Smooth muscle cell (in vitro differentiated cells): ENCODE measurements around the gene RRBP1. TPM values are rescaled to one million over a fixed set of nuclear protein-coding genes. Genes with fewer than 3 reads are reported as not detected.

ENCODE experiments used
- DNase-seq: peaks from one replicate; lab custom pipeline; 2025; ENCODE audit not compliant: unreplicated experiment; lab: John Stamatoyannopoulos, UW
- H2AFZ ChIP-seq: fragments of 200-600 bp; sonication (generic); 2 replicates; pipeline ENCODE4 v1.6.0; 2016; ENCODE audit warnings: antibody characterized with exemption, low read depth, mild to moderate bottlenecking
- H3F3A ChIP-seq: fragments of 200-600 bp; sonication (generic); 2 replicates; pipeline ENCODE4 v1.6.0; 2017; ENCODE audit warnings: antibody characterized with exemption, low read depth
- H3K27ac ChIP-seq: fragments of 200-600 bp; sonication (generic); 2 replicates; pipeline ENCODE4 v1.5.1; 2016; ENCODE audit warnings: low read depth, mild to moderate bottlenecking
- H3K27me3 ChIP-seq: fragments of 200-600 bp; sonication (generic); 2 replicates; pipeline ENCODE4 v1.6.1; 2016; ENCODE audit warnings: low read depth, mild to moderate bottlenecking
- H3K36me3 ChIP-seq: fragments of 200-600 bp; sonication (generic); 2 replicates; pipeline ENCODE4 v1.5.1; 2016; ENCODE audit warnings: low read depth
- H3K4me1 ChIP-seq: fragments of 200-600 bp; sonication (generic); 2 replicates; pipeline ENCODE4 v1.5.1; 2016; ENCODE audit warnings: low read depth
- H3K4me2 ChIP-seq: fragments of 200-600 bp; sonication (generic); 2 replicates; pipeline ENCODE4 v1.6.0; 2016; ENCODE audit warnings: mild to moderate bottlenecking
- H3K4me3 ChIP-seq: fragments of 200-600 bp; sonication (generic); 2 replicates; pipeline ENCODE4 v1.5.1; 2016; ENCODE audit warnings: mild to moderate bottlenecking
- H3K79me2 ChIP-seq: fragments of 200-600 bp; sonication (generic); 2 replicates; pipeline ENCODE4 v1.6.0; 2016; ENCODE audit warnings: low read depth, mild to moderate bottlenecking
- H3K9ac ChIP-seq: fragments of 200-600 bp; sonication (generic); 2 replicates; pipeline ENCODE4 v1.6.0; 2016; ENCODE audit warnings: low read depth
- H3K9me3 ChIP-seq: fragments of 200-600 bp; sonication (generic); replicated peaks from 2 replicates; pipeline ENCODE4 v1.5.1; 2016; ENCODE audit warnings: low read depth
- H4K20me1 ChIP-seq: fragments of 200-600 bp; sonication (generic); 2 replicates; pipeline ENCODE4 v1.6.0; 2016; ENCODE audit warnings: low read depth
- WGBS: methylation state at CpG from one replicate; pipeline ENCODE4 v1.1.7; 2016; ENCODE audit warnings: low lambda C conversion rate; 5-methylcytosine and 5-hydroxymethylcytosine counted together
- polyA plus RNA-seq: library from polyadenylated mRNA; unstranded; fragments of >200 nt; fragmentation: Nextera tagmentation; extraction: Ambion mirVana; gene quantifications from 2 replicates; pipeline ENCODE4 v1.2.1, GENCODE V29; 2016
- total RNA-seq: library from RNA; depleted of rRNA; stranded (reverse); fragments of >200 nt; gene quantifications from 2 replicates; pipeline ENCODE4 v1.2.3, GENCODE V29; 2014
- TF ChIP-seq, protein P1 (sequence below): fragments of 200-600 bp; sonication (generic); IDR thresholded peaks from 2 replicates; pipeline ENCODE4 v1.5.1; 2017; ENCODE audit warnings: borderline replicate concordance, mild to moderate bottlenecking, antibody characterized with exemption; ENCODE audit not compliant: insufficient read depth, poor library complexity, severe bottlenecking

The RRBP1 gene
- total and polyA plus RNA-seq, 2 experiments from 2014 or later: 142 to 226 TPM

DNA sequence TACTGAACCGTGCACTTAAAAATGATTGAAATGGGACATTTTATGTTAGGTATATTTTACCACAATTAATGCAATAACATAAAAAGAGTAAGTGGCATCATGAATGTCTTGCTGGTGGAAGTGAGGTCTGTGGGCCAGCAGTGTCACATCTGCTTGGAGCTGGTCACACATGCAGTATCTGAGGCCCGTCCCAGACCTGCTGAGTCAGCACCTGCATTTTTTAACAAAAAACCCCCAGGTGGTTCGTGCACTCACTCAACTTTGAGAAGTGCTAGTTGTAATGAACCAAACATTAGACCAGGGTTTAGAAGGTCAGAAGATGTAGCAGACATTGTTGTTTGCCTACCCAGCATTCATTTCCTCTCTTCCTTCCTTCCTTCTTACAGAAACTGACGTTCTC is 38.7 kb upstream of the RRBP1 start:
- DNase-seq: no peak
- 84% methylated on average over 4 of the region's 4 CpGs for WGBS
- H3K4me1 ChIP-seq: no peaks in the 10 kb centered on the region

DNA sequence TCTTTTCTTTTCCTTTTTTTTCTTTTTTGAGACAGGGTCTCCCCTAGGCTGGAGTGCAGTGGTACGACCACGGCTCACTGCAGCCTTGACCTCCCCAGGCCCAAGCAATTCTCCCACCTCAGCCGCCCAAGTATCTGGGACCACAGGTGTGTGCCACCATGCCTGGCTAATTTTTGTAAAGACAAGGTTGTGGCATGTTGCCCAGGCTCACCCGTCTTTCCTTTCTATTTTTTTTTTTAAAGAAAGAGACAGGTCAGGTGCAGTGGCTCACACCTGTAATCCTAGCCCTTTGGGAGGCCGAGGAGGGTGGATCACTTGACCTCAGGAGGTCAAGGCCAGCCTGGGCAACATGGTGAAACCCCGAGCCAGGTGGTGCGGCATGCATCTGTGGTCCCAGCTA is 34.3 kb upstream of the RRBP1 start:
- no peak for DNase-seq
- WGBS: 98% methylated on average over 7 of the region's 7 CpGs
- TF ChIP-seq, protein P1, sequence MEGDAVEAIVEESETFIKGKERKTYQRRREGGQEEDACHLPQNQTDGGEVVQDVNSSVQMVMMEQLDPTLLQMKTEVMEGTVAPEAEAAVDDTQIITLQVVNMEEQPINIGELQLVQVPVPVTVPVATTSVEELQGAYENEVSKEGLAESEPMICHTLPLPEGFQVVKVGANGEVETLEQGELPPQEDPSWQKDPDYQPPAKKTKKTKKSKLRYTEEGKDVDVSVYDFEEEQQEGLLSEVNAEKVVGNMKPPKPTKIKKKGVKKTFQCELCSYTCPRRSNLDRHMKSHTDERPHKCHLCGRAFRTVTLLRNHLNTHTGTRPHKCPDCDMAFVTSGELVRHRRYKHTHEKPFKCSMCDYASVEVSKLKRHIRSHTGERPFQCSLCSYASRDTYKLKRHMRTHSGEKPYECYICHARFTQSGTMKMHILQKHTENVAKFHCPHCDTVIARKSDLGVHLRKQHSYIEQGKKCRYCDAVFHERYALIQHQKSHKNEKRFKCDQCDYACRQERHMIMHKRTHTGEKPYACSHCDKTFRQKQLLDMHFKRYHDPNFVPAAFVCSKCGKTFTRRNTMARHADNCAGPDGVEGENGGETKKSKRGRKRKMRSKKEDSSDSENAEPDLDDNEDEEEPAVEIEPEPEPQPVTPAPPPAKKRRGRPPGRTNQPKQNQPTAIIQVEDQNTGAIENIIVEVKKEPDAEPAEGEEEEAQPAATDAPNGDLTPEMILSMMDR: no peak

More for the DNA sequence above, 38.7 kb upstream of the RRBP1 start:
- H3K4me3 ChIP-seq: no peak overlapping the region
- H3K79me2 ChIP-seq: no peaks in the 10 kb centered on the region
- no peak overlapping the region for H3K27ac ChIP-seq
- TF ChIP-seq, protein P1: no peak
- no peaks in the 10 kb centered on the region for H3K27me3 ChIP-seq
- no peak overlapping the region for H3K9ac ChIP-seq
- H3K4me2 ChIP-seq: no peak overlapping the region
- no peaks in the 10 kb centered on the region for H4K20me1 ChIP-seq
- no peak overlapping the region for H2AFZ ChIP-seq
- H3F3A ChIP-seq: no peaks in the 10 kb centered on the region
- no peaks in the 10 kb centered on the region for H3K36me3 ChIP-seq
- no peaks in the 10 kb centered on the region for H3K9me3 ChIP-seq

DNA sequence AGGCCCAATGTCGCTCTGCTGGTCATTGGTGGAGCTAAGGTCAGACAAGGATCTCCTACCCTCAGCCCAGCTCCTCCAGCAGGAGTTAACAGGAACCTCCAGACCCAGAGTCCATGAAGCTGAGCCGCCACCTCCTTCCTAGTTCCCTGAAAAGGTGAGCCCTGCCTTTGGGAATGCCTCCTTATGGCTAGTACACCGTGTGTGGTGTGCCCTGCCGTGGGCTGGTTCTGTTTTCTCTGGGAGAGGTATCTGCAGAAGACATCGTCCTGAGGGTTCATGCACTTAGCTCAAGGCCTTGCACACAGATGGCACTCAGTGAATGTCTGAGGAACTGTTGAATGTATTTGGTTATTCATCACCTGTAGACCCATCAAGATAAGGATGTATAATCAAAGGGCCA is 33.0 kb upstream of the RRBP1 start:
- no peak for DNase-seq
- Histone ChIP-seq H3K79me2 (no peaks in the 10 kb centered on the region), H3K4me2 (no peak overlapping the region), H3K4me3 (no peak overlapping the region), H3K36me3 (no peaks in the 10 kb centered on the region), H3F3A (peaks cover 7% of the 10 kb centered on the region), H3K9ac (no peak overlapping the region), H4K20me1 (no peaks in the 10 kb centered on the region), H2AFZ (no peak overlapping the region), H3K4me1 (peaks cover 11% of the 10 kb centered on the region), H3K9me3 (no peaks in the 10 kb centered on the region), H3K27me3 (no peaks in the 10 kb centered on the region), H3K27ac (no peak overlapping the region)
- TF ChIP-seq, protein P1: no peak
- 91% methylated on average over 5 of the region's 5 CpGs for WGBS

More for the DNA sequence above, 34.3 kb upstream of the RRBP1 start:
- Histone ChIP-seq H3K27ac (no peak overlapping the region), H3K27me3 (no peaks in the 10 kb centered on the region), H3F3A (peaks cover 7% of the 10 kb centered on the region), H4K20me1 (no peaks in the 10 kb centered on the region), H2AFZ (no peak overlapping the region), H3K4me2 (no peak overlapping the region), H3K79me2 (no peaks in the 10 kb centered on the region), H3K9me3 (no peaks in the 10 kb centered on the region), H3K4me3 (no peak overlapping the region), H3K36me3 (no peaks in the 10 kb centered on the region), H3K9ac (no peak overlapping the region), H3K4me1 (peaks cover 2% of the 10 kb centered on the region)

DNA sequence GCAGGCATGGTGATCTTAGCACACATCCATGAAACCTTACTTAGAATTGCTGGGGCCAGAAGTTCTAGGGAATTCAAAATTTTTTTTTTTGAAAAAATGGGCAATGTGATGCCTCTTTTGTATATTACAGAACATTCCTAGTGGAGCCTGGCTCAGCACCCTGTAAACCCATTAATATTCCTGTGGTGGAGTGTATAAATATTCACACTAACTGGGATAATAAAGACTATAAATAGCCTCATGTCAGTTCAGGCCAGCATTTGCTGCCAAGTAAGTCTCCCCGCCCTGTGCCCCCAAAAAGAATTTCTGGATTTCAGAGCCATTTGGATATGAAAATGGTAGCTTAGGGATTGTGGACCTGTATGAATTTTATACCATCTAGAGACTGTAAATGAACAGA is 32.6 kb upstream of the RRBP1 start:
- Histone ChIP-seq H3F3A (peaks cover 7% of the 10 kb centered on the region), H3K4me2 (no peak overlapping the region), H4K20me1 (no peaks in the 10 kb centered on the region), H3K9ac (no peak overlapping the region), H3K27ac (no peak overlapping the region), H3K4me3 (no peak overlapping the region), H3K27me3 (no peaks in the 10 kb centered on the region), H2AFZ (no peak overlapping the region), H3K36me3 (no peaks in the 10 kb centered on the region), H3K4me1 (peaks cover 11% of the 10 kb centered on the region), H3K9me3 (no peaks in the 10 kb centered on the region), H3K79me2 (no peaks in the 10 kb centered on the region)
- DNase-seq: no peak
- WGBS: 89% methylated on average over 1 of the region's 1 CpG
- TF ChIP-seq, protein P1: no peak
